ENCODE data around the gene ITGAX.
"Not testable (repeated sequence)": the region's sequence is repeated elsewhere in the genome, so short reads cannot be mapped to it uniquely, and the experiment has no call there.

The ITGAX gene

DNA sequence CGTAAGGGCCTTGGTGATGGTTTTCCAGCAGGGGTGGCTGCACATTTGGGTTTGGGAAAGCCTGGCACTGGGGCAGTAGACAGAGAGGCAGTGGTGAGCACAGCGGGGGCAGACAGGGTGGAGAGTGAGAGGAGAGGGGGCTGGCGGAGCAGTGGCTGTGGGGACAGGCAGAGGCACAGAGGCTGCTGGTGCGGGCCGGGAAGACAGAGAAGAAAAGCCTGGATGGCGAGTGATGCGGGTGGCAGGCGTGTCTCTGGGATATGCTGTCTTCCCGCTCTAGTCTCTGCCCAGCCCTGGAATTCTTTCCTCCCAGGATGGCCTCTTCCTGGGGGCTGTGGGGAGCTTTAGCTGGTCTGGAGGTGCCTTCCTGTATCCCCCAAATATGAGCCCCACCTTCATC is 55.1 kb downstream of the ITGAX start:
- no peak for DNase-seq (ENCODE audit: low read depth in 2 of 2)

- DNase-seq (ENCODE audit: low read depth in 2 of 2): no peak
Observed at GRCh38 chr16:31411024-31411844, 56.3 kb downstream of the ITGAX start.

DNA sequence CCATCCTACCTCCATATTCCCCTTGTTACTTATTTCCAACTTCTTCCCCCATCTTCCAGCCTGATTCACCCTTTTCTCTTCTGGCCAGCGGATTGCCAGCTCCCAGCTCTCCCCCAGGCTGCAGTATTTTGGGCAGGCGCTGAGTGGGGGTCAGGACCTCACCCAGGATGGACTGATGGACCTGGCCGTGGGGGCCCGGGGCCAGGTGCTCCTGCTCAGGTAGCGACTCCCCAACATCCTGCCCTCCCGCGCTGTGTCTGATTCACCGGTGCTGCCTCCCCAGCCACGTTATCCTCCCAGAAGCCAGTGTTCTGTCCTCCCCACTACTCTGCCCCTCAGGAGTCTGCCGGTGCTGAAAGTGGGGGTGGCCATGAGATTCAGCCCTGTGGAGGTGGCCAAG is 57.8 kb downstream of the ITGAX start:
- no peak for DNase-seq (ENCODE audit: low read depth in 2 of 2)

GRCh38 chr16:31413381-31413780 is 58.4 kb downstream of the ITGAX start:
- DNase-seq (ENCODE audit: low read depth in 2 of 2): no peak

- no peak for DNase-seq (ENCODE audit: low read depth in 2 of 2)
Observed at GRCh38 chr16:31413943-31414342, 59.0 kb downstream of the ITGAX start.

- no peak for DNase-seq (ENCODE audit: low read depth in 2 of 2)
Observed at GRCh38 chr16:31414706-31415105, 59.7 kb downstream of the ITGAX start.

- DNase-seq (ENCODE audit: low read depth in 2 of 2): no peak
Observed at GRCh38 chr16:31416371-31416770, 61.4 kb downstream of the ITGAX start.

DNA sequence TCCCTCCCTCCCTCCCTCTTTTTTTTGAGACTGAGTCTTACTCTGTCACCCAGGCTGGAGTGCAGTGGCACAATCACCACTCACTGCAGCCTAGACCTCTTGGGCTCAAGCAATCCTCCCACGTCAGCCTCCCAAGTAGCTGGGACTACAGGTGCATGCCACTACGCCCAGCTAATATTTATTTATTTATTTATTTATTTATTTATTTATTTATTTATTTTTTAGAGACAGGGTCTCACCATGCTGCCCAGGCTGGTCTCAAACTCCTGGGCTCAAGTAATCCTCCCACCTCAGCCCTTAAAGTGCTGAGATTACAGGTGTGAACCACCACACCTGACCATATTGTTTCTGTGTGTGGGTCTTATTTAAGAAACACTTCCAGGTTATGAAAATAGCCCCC is 62.1 kb downstream of the ITGAX start:
- DNase-seq (ENCODE audit: low read depth in 2 of 2): not testable (repeated sequence)

GRCh38 chr16:31417916-31418315 is 62.9 kb downstream of the ITGAX start:
- DNase-seq (ENCODE audit: low read depth in 2 of 2): no peak

DNA sequence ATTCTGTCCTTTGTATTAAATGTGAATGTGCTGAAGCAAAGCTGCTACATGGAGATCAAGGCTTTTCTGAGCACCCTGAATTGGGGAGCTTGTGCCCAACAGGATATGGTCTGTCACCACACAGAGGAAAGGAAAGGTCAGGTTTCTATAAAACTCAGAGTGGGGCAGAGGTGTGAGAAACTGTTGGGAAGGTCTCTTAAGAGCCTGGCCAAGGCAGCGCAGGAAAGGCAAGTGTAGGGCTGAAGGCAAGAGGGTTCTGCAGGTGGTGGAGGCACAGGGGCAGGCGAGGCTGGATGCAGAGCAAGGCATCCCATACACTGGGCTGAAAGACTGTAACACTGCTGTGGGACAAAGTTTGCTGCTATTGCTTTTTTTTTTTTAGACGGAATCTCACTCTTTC is 65.1 kb downstream of the ITGAX start:
- no peak for DNase-seq (ENCODE audit: low read depth in 2 of 2)

GRCh38 chr16:31421587-31421986 is 66.6 kb downstream of the ITGAX start:
- DNase-seq (ENCODE audit: low read depth in 2 of 2): peak; percentile 57 to 61

GRCh38 chr16:31423241-31423640 is 68.3 kb downstream of the ITGAX start:
- DNase-seq (ENCODE audit: low read depth in 2 of 2): no peak

GRCh38 chr16:31423801-31424200 is 68.8 kb downstream of the ITGAX start:
- DNase-seq (ENCODE audit: low read depth in 2 of 2): no peak

- DNase-seq (ENCODE audit: low read depth in 2 of 2): peak; percentile 43 to 47
Observed at GRCh38 chr16:31427441-31428278, 72.7 kb downstream of the ITGAX start.

GRCh38 chr16:31428279-31428597 is 73.3 kb downstream of the ITGAX start, which contains the start of gene COX6A2:
COX6A2 (minus strand) TSS chr16:31428360; CDS start chr16:31428325, 35 bp downstream.
- DNase-seq (ENCODE audit: low read depth in 2 of 2): no peak

DNA sequence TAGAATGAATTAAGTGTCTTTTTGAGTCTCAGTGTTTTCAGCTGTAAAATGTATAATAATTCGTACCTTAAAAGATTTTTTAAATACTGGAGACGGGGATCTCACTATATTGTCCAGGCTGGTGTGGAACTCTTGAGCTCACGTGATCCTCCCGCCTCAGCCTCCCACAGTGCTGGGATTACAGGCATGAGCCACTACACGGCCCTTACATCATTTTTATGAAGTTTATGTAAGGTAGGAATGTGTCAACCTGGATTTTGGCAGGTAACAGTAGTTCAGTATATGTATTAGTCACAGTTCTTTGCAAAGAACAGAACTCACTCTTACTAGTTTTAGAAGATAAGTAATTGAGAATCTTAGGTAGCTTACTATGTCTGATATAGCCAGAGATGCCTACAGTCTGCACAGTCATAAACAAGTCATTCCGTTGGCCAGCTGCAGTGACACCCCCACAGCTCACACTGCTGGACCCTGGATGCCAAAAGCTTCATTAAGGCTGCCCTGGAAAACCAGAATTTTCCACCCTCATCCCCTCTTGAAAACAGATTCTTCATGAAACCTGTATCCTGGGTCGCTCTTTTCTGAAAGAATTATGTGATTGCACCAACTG is 73.8 kb downstream of the ITGAX start:
- no peak for DNase-seq (ENCODE audit: low read depth in 2 of 2)

DNA sequence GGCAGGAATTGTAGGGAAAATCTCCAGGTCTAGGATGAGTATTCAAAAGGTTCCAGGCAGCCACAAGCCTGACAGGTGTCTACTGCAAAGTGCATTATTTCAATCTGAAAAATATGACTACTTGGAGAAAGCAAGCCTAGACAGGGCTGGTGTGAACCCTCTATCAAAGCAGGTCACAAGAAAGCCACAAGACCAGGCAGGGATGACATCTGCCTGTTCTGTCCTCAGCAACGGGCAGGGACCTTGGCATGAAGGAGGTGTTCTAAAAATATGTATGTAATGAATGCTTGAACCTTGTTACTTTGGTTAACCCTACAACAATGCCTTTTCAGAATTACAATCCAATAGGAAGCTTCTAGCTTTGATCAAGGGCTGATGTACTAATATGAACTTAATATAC is 74.3 kb downstream of the ITGAX start:
- DNase-seq (ENCODE audit: low read depth in 2 of 2): no peak

GRCh38 chr16:31429796-31430195 is 74.8 kb downstream of the ITGAX start:
- no peak for DNase-seq (ENCODE audit: low read depth in 2 of 2)

GRCh38 chr16:31430380-31431052 is 75.5 kb downstream of the ITGAX start:
- no peak for DNase-seq (ENCODE audit: low read depth in 2 of 2)
